Stimulated activated CD4-positive, alpha-beta T cell treated with anti-CD3 and anti-CD28 coated beads, Interleukin-1b, Interleukin-23, amount 100 ng/mL, for 4 hours (primary cell): ENCODE results near the gene ATP2C2.

Experiments
- DNase-seq, 2 donors: peaks; one replicate each; pipeline ENCODE4 v3.0.0-alpha.2; 2020; ENCODE audit warnings: low read depth in 2 of 2

The ATP2C2 gene

GRCh38 chr16:84497418-84498222 lies 129.3 kb downstream of the ATP2C2 start:
- DNase-seq: no peak

DNA sequence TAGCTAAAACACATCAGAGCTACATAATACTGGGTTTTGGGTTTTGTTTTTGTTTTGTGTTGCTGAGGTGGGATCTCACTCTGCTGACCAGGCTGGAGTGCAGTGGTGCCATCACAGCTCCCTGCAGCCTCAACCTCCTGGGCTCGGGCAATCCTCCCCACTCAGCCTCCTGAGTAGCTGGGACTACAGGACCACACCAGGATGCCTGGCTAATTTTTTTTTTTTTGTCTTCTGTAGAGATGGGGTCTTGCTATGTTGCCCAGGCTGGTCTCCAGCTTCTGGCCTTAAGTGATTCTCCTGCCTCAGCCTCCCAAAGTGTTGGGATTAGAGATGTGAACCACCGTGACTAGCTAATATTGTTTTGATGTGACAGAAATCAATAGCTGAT lies 129.9 kb downstream of the ATP2C2 start:
- no peak for DNase-seq

DNA sequence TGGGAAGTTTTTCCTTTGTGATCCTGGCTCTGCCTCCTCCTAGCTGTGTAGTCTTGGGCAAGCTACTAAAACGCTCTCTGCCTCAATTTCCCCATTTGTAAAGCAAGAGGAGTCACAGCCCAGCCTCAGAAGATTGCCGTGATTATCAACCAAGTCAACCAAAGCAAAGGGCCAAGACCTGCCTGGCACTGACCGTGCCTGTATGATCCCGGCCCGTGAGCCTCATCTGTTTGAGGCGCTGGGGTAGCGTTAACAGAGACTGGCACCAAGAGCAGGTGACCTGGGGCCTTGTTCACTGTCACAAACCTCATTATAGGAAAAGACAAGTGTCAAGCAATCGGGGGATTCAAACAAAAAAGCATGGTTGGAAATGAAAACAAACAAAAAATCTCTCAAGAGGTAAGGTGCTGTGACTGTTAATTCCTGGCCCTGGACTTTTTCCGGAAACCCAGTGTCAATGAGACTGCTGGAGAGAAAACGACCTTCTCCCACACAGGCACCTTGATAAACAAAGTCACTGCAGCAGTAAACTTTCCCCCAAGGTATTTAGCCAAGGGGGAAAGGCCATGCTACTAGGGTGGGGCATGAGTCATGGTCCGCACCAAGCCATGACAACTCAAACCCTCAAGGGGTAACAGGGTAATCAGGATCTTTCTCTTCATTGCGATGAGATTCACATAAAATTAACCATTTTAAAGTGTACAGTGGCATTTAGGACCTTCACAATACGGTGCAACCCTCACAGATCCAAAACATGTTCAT lies 130.7 kb downstream of the ATP2C2 start:
- DNase-seq: no peak

DNA sequence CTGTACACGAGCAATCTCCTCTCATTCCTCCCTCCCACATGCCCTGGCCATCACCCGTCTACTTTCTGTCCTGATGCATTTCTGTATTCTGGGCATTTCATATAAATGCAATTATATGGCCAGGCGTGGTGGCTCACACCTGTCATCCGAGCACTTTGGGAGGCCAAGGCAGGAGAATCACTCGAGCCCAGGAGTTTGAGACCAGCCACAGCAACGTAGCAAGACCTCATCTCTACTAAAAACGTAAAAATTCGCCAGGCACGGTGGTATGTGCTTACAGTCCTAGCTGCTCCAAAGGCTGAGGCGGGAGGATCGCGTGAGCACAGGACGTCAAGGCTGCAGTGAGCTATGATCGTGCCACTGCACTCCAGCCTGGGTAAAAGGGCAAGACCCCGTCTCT lies 131.3 kb downstream of the ATP2C2 start:
- DNase-seq: no peak

- no peak for DNase-seq
Measured at GRCh38 chr16:84500531-84500930, 132.2 kb downstream of the ATP2C2 start.

GRCh38 chr16:84501077-84501735 lies 132.9 kb downstream of the ATP2C2 start:
- DNase-seq: no peak

GRCh38 chr16:84502075-84502474 lies 133.7 kb downstream of the ATP2C2 start:
- DNase-seq: no peak

- DNase-seq: no peak
Measured at GRCh38 chr16:84502581-84502980, 134.2 kb downstream of the ATP2C2 start.

GRCh38 chr16:84503751-84504395 lies 135.5 kb downstream of the ATP2C2 start:
- DNase-seq: no peak

DNA sequence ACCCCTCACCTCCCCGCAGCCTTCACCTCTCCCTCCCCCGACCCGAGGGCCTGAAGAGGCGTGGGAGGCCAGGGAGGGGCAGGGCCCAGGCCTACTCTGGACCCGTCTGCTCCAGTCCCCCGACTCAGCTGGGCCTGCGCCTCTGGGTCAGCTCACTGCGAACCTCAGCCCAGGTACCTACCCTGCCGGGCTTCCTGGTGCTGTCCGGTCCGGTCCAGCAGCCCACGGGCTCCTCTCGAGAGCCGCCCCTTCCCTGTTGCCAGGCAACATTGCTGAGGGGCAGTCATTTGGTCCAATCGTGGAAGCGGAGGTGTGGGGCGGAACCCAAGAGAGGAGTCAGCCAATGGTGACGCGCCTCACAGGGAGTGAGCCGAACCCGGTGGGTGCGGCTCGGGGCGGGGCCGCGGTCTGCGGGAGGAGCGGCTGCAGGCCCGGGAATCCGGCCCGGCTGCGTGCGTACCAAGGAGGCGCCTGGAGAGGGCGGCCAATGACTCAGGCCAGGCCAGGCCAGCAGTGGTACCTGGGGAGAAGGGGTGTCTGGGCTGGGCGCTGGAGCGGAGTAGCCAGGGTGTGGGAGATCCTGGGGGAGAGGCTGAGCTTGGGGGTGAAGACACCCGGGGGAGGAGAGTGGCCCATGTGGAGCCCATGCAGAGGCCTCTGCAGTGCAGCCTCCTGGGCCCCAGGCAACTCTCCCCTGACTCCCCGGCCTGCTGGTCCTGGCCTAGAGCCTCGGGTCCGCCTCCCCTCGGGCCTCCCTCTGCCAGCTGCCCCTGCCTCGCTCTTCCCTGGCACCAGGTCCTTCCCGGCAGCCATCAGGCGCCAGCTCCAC lies 136.3 kb downstream of the ATP2C2 start, which contains the start of gene MEAK7:
MEAK7 (minus strand) TSS at position 240 of the 829 bp plus-strand sequence. CDS start 6,573 bp downstream, outside the sequence.
- DNase-seq: peak; percentile 94 to 99

GRCh38 chr16:84505249-84506187 lies 137.2 kb downstream of the ATP2C2 start:
- DNase-seq: no peak

- DNase-seq: no peak
Measured at GRCh38 chr16:84507011-84507982, 139.0 kb downstream of the ATP2C2 start.

DNA sequence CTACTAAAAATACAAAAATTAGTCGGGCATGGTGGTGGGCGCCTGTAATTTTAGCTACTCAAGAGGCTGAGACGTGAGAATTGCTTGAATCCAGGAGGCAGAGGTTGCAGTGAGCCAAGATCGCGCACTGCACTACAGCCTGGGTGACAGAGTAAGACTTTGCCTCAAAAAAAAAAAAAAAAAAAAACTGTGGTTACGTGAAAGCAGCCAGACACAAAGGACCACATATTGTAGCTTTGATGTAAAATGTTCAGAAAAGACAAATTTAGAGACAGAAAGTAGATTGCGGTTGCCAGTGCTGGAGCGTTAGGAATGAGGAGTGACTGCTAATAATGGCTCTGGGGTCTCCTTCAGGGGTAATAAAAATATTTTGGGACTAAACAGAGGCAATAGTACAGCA lies 140.2 kb downstream of the ATP2C2 start:
- no peak for DNase-seq

DNA sequence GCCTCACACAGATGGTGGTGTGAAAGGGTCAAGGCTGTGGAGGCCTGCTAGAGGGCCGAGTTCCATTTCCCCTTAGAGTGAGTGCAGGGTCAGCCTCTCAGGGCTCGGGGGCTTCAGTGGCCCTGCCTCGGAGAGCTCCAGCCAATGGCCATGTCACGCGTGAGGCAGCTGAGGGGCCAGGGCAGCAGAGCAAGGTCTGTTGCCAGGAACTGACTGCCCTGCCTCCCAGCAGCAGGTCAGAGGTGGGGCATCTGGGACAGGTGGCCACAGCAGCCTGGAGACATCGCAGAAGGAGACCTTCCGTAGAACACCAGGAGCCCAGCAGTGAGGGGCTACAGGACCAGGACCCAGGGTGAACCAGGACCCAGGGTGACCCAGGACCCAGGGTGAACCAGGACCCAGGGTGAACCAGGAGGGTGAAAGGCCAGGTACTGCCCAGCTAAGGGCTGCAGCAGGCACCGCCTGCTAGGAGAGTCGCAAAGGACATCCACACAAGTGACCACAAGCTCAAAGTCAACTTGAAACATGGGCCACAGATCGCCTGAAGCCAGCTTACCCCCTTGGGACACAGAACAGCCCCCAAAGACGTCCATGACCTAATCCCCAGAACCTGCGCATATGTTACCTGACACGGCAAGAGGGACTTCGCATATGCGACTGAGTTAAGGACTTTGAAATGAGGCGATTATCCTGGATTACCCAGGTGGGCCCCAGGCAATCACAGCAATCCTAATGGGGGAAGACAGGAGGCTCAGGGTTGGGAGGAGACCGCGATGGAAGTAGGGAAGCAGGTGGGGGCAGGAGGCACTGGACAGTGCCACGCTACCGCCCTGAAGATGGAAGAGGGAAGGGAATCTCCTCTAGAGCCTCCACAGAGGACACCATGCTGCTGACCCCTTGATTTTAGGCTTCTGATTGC lies 141.0 kb downstream of the ATP2C2 start:
- no peak for DNase-seq

GRCh38 chr16:84511180-84511800 lies 143.0 kb downstream of the ATP2C2 start:
- DNase-seq: peak; percentile 81 to 84

DNA sequence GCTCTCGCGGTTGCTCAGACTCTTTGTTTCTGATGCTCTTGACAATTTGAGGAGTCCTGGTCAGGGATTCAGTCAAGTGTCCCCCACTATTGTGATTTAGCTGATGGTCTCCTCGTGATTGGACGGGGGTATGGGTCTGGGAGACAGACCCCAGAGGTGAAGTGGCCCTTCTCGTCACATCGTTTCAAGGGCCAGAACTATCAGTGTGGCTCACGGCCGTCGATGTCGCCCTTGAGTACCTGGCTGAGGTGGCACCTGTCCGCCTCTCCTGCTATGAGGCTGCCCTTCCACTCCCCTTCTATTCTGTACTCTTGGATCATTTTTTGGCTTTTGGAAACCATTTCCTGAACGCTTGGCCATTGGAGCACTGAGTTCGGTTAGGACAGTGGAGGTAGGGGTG lies 143.5 kb downstream of the ATP2C2 start:
- DNase-seq: no peak

DNA sequence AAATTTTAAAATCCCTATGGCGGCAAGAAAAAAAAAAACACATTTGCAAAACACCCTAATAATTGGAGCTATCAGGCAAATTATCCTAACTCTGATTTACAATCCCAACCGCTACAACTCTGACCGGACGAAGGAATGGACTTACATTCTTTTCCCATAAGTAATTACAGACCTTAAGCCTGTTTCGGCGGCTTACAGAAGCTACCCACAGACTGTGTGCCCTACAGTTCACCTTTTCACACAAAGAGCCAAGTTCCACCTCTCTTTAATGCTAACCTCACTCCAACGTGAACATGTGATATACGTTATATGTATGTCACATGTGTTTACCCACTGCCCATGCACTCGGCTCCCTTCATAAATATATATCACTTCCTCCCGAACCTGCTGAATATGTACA lies 144.8 kb downstream of the ATP2C2 start:
- no peak for DNase-seq
